GM18498 (cell line): ENCODE results near the gene PHLDA3.
"Not testable (repeated sequence)": the region's sequence is repeated elsewhere in the genome, so short reads cannot be mapped to it uniquely, and the experiment has no call there.

Experiments
- ATAC-seq: cut with Tn5 transposase; IDR thresholded peaks from one replicate; pipeline ENCODE4 v1.9.1; 2021; ENCODE audit warnings: mild to moderate bottlenecking, moderate library complexity; ENCODE audit not compliant: unreplicated experiment

PHLDA3 gene

GRCh38 chr1:201504179-201504631 is 35.2 kb upstream of the PHLDA3 start:
- no peak for ATAC-seq

DNA sequence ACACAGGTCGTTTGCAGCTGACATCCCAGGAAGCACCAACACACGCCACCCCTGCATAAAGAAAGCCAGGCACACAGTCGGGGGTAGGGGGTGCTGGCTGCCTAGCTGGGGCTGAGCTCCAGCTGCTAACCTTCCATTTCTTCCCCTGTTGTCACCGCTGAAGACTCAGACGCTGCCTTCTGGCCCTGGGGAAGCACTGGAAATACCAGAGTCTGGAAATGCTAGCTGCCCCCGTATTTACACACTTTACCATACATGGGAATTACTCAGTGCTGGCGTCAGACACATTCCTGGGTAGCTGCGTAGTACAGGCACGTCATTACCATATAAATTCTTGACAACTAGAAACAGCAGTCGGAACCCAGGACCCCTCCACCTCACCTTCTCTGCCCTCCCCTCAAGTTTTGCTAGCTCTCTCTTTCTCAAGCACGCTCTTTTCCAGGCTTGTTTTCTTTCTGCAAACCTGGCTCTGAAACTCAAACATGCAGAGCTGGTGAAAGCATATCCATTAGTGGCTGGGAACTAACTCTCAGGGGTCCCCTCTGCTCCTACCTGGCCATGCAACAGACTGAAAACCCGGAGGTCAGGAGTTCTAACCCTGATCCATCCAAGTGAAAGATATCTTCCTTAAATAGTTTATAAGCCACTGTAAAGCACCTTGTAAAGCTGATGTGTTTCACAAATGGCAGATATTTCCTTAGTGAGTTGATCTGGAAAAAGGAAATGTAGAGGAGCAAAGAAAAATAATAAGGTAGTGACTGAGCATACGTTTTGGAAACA is 34.6 kb upstream of the PHLDA3 start:
- no peak for ATAC-seq

GRCh38 chr1:201502511-201502857 is 33.5 kb upstream of the PHLDA3 start:
- ATAC-seq: no peak

- ATAC-seq: no peak
These were observed 33.0 kb upstream of the PHLDA3 start for GRCh38 chr1:201501812-201502510.

- ATAC-seq: no peak
These were observed 32.2 kb upstream of the PHLDA3 start for GRCh38 chr1:201501144-201501543.

- no peak for ATAC-seq
These were observed 31.7 kb upstream of the PHLDA3 start for GRCh38 chr1:201500670-201501120.

DNA sequence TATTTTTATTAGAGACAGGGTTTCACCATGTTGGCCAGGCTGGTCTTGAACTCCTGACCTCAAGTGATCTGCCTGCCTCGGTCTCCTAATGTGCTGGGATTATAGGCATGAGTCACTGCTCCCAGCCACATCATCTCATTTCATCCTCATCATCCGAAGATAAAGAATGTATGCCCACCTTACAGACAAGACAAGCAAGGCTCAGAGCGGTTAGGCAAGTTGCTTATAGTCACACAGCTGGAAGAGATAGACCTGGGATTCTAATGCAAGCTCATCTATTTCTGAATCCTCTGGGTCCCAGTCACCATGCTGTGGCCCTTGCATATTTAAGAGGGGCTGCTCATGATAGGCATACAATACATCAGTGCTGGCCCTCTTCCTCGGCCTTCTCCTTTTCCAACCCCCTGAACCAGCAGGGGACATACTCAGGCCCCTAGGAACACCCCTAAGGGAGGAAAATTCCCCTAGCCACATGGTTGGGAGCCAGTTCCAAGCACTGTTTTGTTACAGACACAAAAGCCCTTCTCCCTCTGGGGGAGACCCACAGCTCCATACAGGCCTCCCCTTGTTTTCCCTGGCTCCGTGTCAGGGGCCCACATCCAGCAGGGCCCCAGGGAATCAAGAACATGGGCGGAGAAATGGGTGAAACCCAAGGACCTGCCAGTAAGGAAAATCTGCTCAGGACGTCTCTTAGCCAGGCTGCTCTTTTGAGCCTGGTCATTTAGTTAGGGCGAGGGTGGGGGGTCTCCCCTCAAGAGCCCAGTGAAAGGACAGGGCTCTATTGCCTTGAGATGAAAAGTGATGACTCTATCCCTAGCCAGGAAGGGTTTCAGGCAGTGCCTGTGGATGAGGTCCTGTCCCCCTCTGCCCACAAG is 31.0 kb upstream of the PHLDA3 start:
- ATAC-seq: no peak

- ATAC-seq: no peak
These were observed 30.2 kb upstream of the PHLDA3 start for GRCh38 chr1:201499191-201499590.

DNA sequence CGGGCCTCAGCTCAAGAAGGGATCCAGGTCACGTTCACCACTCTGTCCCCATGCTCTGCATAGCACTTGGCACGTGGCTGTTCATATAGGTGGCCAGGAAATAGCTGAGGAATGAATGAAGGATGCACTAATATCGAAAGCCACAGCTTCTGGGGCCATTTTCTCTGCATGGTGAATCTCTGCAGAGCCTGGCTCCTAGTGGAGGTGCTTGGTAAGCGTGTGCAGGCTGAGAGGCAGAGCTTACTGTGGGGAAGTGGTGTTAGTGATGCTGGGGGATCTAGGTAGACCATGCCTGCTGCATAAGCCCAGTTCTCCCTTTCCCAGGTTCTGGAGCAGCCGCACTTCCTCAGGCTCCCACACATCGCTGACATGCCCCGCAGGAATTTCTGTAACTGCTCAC is 29.6 kb upstream of the PHLDA3 start:
- ATAC-seq: no peak

- ATAC-seq: no peak
These were observed 29.0 kb upstream of the PHLDA3 start for GRCh38 chr1:201497935-201498509.

DNA sequence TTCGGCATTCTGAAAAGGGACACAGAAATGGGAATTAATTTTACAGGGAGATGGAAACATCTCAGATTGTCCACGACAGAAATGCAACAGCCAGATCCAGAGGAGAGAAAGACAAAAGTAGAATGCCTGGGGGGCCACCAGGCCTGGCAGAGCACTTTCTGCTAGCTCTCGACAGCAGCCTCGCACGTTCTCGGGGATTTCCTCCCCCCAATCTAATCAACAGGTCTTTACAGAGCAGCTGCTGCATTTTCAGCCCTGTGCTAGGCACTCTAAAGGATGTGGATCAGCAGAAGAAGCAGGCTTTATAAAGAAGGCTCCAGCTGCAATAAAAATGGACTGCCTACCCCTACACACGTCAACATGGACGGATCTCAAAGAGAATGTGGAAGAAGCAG is 27.3 kb upstream of the PHLDA3 start:
- ATAC-seq: no peak

DNA sequence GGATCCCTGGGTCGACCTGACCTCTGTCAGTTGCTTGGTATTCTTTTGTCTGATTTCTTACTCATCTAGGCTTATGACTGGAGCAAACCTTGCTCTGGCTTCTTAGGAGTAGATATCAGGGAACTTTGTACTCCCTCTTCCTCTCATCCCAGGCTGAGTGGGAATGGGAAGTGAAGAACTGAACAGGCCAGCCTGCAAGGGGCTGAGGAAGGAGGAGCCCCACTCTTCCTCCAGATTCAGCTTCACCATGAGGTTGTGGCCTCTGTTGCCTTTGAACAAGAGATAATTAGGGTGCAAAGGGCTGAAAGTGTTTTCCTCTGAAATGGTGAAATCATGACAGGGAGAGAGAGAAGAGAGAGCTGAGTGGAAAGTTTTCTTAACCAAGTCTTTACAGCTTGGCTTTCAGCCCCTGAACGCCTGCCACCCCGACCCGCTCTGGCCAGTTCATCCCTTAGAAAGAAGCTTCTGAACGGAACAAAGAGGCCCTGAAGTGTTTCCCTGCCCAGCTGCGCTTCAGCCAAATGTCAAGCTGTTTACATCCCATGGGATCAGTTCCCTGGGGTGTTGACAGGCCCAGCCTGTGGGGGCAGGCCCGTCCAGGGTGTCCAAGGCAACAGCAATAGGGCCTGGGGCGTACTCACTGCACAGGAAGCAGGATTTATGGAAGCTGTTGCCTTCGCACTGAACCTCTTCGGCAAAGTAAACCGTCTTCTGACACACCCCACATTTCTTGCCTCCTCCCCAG is 26.7 kb upstream of the PHLDA3 start:
- ATAC-seq: no peak

DNA sequence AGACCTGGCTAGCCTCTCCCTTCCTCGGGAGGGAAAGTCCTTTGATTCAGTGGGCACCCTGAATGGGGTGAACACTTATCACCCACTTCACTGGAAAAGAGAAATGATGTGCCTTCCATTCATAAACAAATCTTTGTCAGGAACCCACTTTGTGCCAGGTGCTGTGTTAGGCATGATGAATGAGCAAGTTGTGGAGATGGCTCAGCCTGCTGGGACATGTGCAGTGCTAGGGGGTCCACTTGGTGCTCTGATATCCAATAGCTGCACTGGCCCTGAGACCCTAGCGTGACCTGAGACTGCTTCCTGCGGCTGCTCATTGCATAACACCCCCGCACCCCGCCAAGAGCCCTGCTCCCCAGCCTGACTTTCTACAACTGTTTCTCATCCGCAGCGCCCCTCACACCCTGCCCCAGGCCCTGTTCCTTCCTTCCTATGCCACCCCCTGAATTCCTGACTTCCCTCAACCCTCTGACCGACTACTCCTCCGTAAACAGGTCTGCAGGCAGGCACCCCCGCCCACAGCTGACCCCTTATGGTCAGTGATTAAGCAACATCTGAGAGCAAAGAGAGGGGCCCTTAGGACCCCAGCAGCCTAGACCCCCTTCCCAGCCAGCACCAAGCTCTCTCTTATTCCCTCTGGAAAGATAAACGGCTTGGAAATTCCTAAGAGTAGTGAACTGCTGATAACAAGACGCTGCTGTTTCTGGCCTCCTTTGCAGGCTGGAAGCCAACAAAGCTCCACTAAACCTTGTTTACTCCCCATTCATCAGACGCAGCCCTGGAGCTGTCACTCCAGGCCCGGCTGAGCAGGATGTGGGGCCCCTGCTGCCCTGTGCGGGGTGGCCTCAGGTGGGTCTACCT is 25.0 kb upstream of the PHLDA3 start:
- ATAC-seq: no peak

DNA sequence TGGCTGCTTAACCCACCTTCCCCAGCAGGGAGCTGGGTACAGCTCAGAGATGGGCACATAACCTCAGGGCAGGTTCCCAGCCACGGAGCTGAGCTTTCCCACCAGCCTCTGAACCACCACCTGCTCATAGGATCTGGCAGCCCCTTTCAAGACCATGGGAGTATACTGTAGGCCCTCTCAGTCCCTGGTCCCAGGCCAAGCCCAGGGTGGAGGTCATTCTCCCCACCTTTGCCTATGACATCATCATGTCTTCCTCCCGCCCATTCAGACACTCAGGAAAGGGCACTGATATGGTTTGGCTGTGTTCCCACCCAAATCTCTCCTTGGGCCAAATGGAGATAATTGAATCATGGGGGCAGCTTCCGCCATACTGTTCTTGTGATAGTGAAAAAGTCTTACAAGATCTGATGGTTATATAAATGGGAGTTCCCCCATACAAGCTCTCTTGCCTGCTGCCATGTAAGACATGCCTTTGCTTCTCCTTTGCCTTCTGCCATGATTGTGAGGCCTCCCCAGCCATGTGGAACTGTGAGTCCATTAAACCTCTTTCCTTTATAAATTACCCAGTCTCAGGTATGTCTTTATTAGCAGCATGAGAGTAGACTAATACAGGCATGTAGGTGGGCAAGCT is 24.2 kb upstream of the PHLDA3 start:
- not testable (repeated sequence) for ATAC-seq

DNA sequence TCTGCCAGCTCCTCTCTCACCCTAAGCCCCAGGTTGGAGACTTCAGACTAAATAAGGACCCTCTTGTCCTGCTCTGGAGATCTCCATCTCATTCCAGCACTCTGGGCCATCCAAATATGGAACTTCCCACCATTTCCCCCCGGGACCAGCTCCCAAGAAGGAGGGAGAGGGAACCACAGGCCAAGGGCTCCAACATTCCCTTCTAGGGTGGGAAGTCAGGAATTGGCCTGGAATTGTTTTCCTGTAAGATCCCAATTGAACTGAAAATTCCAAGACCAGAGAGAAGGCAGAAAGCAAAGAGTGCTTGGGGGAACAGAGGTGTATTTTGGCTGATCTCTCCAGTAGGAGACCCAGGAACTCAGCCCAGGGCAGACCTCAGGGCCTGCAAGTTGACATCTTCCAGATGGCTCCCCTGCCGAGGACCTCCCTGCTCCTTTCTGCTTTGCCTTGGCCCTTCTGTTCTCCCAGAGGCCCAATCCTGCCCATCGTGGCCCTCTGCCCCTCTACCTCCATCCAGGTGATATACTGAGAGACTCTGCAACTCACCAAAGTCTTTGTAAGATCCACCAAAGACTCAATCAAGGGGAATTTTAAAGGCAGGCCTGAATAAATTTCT is 23.0 kb upstream of the PHLDA3 start:
- no peak for ATAC-seq

DNA sequence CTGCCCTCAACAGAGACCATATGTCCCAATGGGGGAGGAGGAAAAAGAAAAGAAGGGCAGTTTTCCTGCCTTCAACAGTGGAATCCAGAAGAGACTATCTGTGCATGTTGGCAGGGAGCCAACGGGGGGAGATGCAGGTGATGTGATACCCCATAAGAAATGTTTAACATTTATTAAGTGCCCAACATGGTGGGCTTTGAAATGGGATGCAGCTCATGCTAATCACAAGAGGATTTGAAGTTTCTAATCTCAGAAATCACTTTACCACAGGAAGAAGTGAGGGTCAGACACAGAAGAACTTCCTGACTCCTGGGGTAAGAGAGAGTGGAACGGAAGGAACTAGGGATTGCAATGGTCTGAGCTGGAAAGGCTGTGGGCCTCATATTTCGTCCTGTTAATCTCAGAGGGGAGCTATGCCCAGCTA is 21.7 kb upstream of the PHLDA3 start:
- ATAC-seq: no peak

- no peak for ATAC-seq
These were observed 20.8 kb upstream of the PHLDA3 start for GRCh38 chr1:201489643-201490261.
